H9 (cell line): ENCODE results near the gene RNF212. TPM values are rescaled to one million over a fixed set of nuclear protein-coding genes. Genes with fewer than 3 reads are reported as not detected.

ENCODE experiments used
- DNase-seq: peaks from one replicate; pipeline ENCODE4 v3.0.0-alpha.2; 2017
- H2AFZ ChIP-seq: one replicate; pipeline ENCODE4 v1.6.1; 2013; ENCODE audit warnings: mild to moderate bottlenecking, low read length, control low read depth, moderate library complexity
- H2AK5ac ChIP-seq: 2 replicates; pipeline ENCODE4 v1.6.1; 2013; ENCODE audit warnings: low read length, control low read depth, mixed read lengths; ENCODE audit not compliant: insufficient read length
- H2BK120ac ChIP-seq: one replicate; pipeline ENCODE4 v1.6.1; 2013; ENCODE audit warnings: low read depth, mild to moderate bottlenecking, low read length, control low read depth, inconsistent platforms; ENCODE audit not compliant: poor library complexity, severe bottlenecking
- H2BK12ac ChIP-seq: 2 replicates; pipeline ENCODE4 v1.6.1; 2013; ENCODE audit warnings: low read length, control low read depth, mixed read lengths, low read depth; ENCODE audit not compliant: insufficient read length
- H2BK15ac ChIP-seq: 2 replicates; pipeline ENCODE4 v1.6.1; 2013; ENCODE audit warnings: low read depth, low read length, control low read depth
- H2BK20ac ChIP-seq: one replicate; pipeline ENCODE4 v1.6.1; 2013; ENCODE audit warnings: low read depth, mild to moderate bottlenecking, low read length, control low read depth, inconsistent platforms; ENCODE audit not compliant: poor library complexity, severe bottlenecking
- H2BK5ac ChIP-seq: 2 replicates; pipeline ENCODE4 v1.6.1; 2013; ENCODE audit warnings: low read length, control low read depth, mixed read lengths; ENCODE audit not compliant: insufficient read length
- H3K14ac ChIP-seq: 2 replicates; pipeline ENCODE4 v1.6.1; 2013; ENCODE audit warnings: low read length, control low read depth; ENCODE audit not compliant: insufficient read depth
- H3K18ac ChIP-seq: 2 replicates; pipeline ENCODE4 v1.6.1; 2013; ENCODE audit warnings: low read depth, mild to moderate bottlenecking, mixed read lengths, low read length, control low read depth; ENCODE audit not compliant: insufficient read length
- H3K23ac ChIP-seq: 2 replicates; pipeline ENCODE4 v1.6.1; 2013; ENCODE audit warnings: low read length, control low read depth, mixed read lengths, low read depth; ENCODE audit not compliant: insufficient read length
- H3K23me2 ChIP-seq: 2 replicates; pipeline ENCODE4 v1.6.1; 2013; ENCODE audit warnings: low read depth, mild to moderate bottlenecking, mixed read lengths, low read length, control low read depth; ENCODE audit not compliant: insufficient read length, poor library complexity, severe bottlenecking
- H3K27ac ChIP-seq: 2 replicates; pipeline ENCODE4 v1.5.1; 2013; ENCODE audit warnings: low read length, control low read depth, mixed read lengths, low read depth; ENCODE audit not compliant: insufficient read length
- H3K27me3 ChIP-seq: 2 replicates; pipeline ENCODE4 v1.6.1; 2013; ENCODE audit warnings: low read length, control low read depth, inconsistent platforms; ENCODE audit not compliant: insufficient read depth
- H3K4ac ChIP-seq: 2 replicates; pipeline ENCODE4 v1.6.1; 2013; ENCODE audit warnings: low read depth, mild to moderate bottlenecking, control low read depth, inconsistent platforms, low read length, moderate library complexity
- H3K4me1 ChIP-seq: 2 replicates; pipeline ENCODE4 v1.6.1; 2013; ENCODE audit warnings: low read length, control low read depth, inconsistent platforms; ENCODE audit not compliant: insufficient read depth
- H3K4me2 ChIP-seq: 2 replicates; pipeline ENCODE4 v1.6.1; 2013; ENCODE audit warnings: low read length, control low read depth, mixed read lengths; ENCODE audit not compliant: insufficient read length, insufficient read depth
- H3K56ac ChIP-seq: 2 replicates; pipeline ENCODE4 v1.6.1; 2013; ENCODE audit warnings: low read depth, mild to moderate bottlenecking, mixed read lengths, low read length, control low read depth; ENCODE audit not compliant: insufficient read length
- H3K79me1 ChIP-seq: 2 replicates; pipeline ENCODE4 v1.6.1; 2013; ENCODE audit warnings: low read depth, mild to moderate bottlenecking, moderate library complexity, low read length, control low read depth, inconsistent platforms; ENCODE audit not compliant: insufficient read depth, poor library complexity, severe bottlenecking
- H3K79me2 ChIP-seq: 2 replicates; pipeline ENCODE4 v1.6.1; 2013; ENCODE audit warnings: low read length, control low read depth, inconsistent platforms; ENCODE audit not compliant: insufficient read depth
- H3K9ac ChIP-seq: 2 replicates; pipeline ENCODE4 v1.6.1; 2013; ENCODE audit warnings: low read length, control low read depth, mixed read lengths; ENCODE audit not compliant: insufficient read length; ENCODE audit errors: extremely low read depth
- H3K9me3 ChIP-seq: one replicate; pipeline ENCODE4 v1.6.1; 2013; ENCODE audit warnings: low read depth, low read length, inconsistent platforms; ENCODE audit not compliant: control insufficient read depth
- H3T11ph ChIP-seq: one replicate; pipeline ENCODE4 v1.6.1; 2013; ENCODE audit warnings: mild to moderate bottlenecking, low read length, control low read depth, inconsistent platforms
- H4K20me1 ChIP-seq: one replicate; pipeline ENCODE4 v1.6.1; 2013; ENCODE audit not compliant: control insufficient read depth, insufficient read length, insufficient read depth
- H4K5ac ChIP-seq: 2 replicates; pipeline ENCODE4 v1.6.1; 2013; ENCODE audit warnings: low read depth, mild to moderate bottlenecking, mixed read lengths, low read length, control low read depth; ENCODE audit not compliant: insufficient read length
- H4K8ac ChIP-seq: replicated peaks from 2 replicates; pipeline ENCODE4 v1.6.1; 2013; ENCODE audit warnings: low read length, control low read depth, mixed read lengths, low read depth; ENCODE audit not compliant: insufficient read length
- H4K91ac ChIP-seq: 2 replicates; pipeline ENCODE4 v1.6.1; 2013; ENCODE audit warnings: low read depth, mild to moderate bottlenecking, moderate library complexity, mixed read lengths, low read length, control low read depth; ENCODE audit not compliant: insufficient read length
- H3K27ac Mint-ChIP-seq, 3 experiments: 2 replicates in 2 of 3; 3 replicates in 1 of 3; pipeline ENCODE4 v1.8.0; 2020 to 2021; ENCODE audit warnings: mixed read lengths in 3 of 3, mild to moderate bottlenecking in 1 of 3, moderate library complexity in 1 of 3
- H3K27me3 Mint-ChIP-seq: 2 replicates; pipeline ENCODE4 v1.8.0; 2021; ENCODE audit warnings: low read depth, mild to moderate bottlenecking, moderate library complexity, mixed read lengths
- H3K36me3 Mint-ChIP-seq, 3 experiments: 2 replicates in 2 of 3; 3 replicates in 1 of 3; pipeline ENCODE4 v1.8.0; 2020 to 2021; ENCODE audit warnings: low read depth in 3 of 3, mixed read lengths in 3 of 3; ENCODE audit not compliant: insufficient read depth in 1 of 3
- H3K4me1 Mint-ChIP-seq, 2 experiments: 2 replicates each; pipeline ENCODE4 v1.8.0; 2020; ENCODE audit warnings: mixed read lengths in 2 of 2
- H3K4me3 Mint-ChIP-seq, 2 experiments: 2 replicates in 1 of 2; 3 replicates in 1 of 2; pipeline ENCODE4 v1.8.0; 2020 to 2021; ENCODE audit warnings: mild to moderate bottlenecking in 2 of 2, mixed read lengths in 2 of 2, moderate library complexity in 1 of 2
- H3K9me3 Mint-ChIP-seq, 2 experiments: 2 replicates in 1 of 2; 3 replicates in 1 of 2; pipeline ENCODE4 v1.8.0; 2020; ENCODE audit warnings: mild to moderate bottlenecking in 2 of 2, mixed read lengths in 2 of 2, moderate library complexity in 1 of 2
- CTCF ChIP-seq: fragments of 200-600 bp; sonication (generic); conservative IDR thresholded peaks from 3 replicates; pipeline ENCODE4 v1.8.0; 2021; ENCODE audit warnings: antibody characterized with exemption, mild to moderate bottlenecking
- WGBS: extraction: QIAGEN DNeasy Blood & Tissue Kit; methylation state at CpG from one replicate; pipeline ENCODE4 v1.1.7; 2013; ENCODE audit warnings: missing lambda C conversion rate, low lambda C conversion rate, mixed read lengths; ENCODE audit not compliant: insufficient read length; ENCODE audit errors: extremely low coverage; 5-methylcytosine and 5-hydroxymethylcytosine counted together
- total RNA-seq: library from RNA; stranded (reverse); gene quantifications from 2 replicates; pipeline ENCODE4 v1.2.1, GENCODE V29; 2021

RNF212 gene
- total RNA-seq, 1 experiment from 2014 or later = 3.0 TPM

- H2AK5ac ChIP-seq = no peak overlapping the region
- H2BK20ac ChIP-seq = no peak overlapping the region
- no peak overlapping the region for H3K4ac ChIP-seq
- H3T11ph ChIP-seq = no peak overlapping the region
- Mint-ChIP-seq H3K36me3 (no peaks in the 10 kb centered on the region), H3K27me3 (peaks cover 62% of the 10 kb centered on the region), H3K4me3 (no peak overlapping the region; a peak in 1 of 5 replicates), H3K4me1 (peaks cover 6% of the 10 kb centered on the region in 2 experiments; a peak in 2 of 4 replicates), H3K27ac (no peak overlapping the region), H3K9me3 (no peaks in the 10 kb centered on the region)
- peaks cover 3% of the 10 kb centered on the region for H3K23me2 ChIP-seq
- no peaks in the 10 kb centered on the region for H3K9me3 ChIP-seq
- no CpG with 5 or more reads among the region's 8 CpGs for WGBS
- no peak overlapping the region for H2BK120ac ChIP-seq
- no peak overlapping the region for H3K56ac ChIP-seq
- no peak for DNase-seq
- H3K27me3 ChIP-seq = no peaks in the 10 kb centered on the region
- no peak overlapping the region for H3K14ac ChIP-seq
- no peaks in the 10 kb centered on the region for H4K20me1 ChIP-seq
- no peak overlapping the region for H4K8ac ChIP-seq
- no peak overlapping the region for H3K4me2 ChIP-seq
- no peak overlapping the region for H3K27ac ChIP-seq
- H3K23ac ChIP-seq = no peak overlapping the region
- no peak overlapping the region for H2BK5ac ChIP-seq
- H3K79me1 ChIP-seq = peaks cover 2% of the 10 kb centered on the region
- H4K91ac ChIP-seq = no peak overlapping the region
- no peak for TF ChIP-seq CTCF
- H3K4me1 ChIP-seq = no peaks in the 10 kb centered on the region
- no peak overlapping the region for H2AFZ ChIP-seq
- no peak overlapping the region for H3K9ac ChIP-seq
- no peak overlapping the region for H2BK12ac ChIP-seq
- H3K18ac ChIP-seq = no peak overlapping the region
- no peaks in the 10 kb centered on the region for H3K79me2 ChIP-seq
- no peak overlapping the region for H2BK15ac ChIP-seq
- H4K5ac ChIP-seq = no peak overlapping the region
These were observed 2.0 kb downstream of the RNF212 start for GRCh38 chr4:1111259-1111809.
